Ovary (tissue), 3 donors: ENCODE measurements around the gene PNPLA5.

Experiments
- EP300 ChIP-seq: sonication (generic); formaldehyde crosslinking; IDR thresholded peaks from one replicate; pipeline ENCODE4 v1.6.1; 2017; ENCODE audit warnings: antibody characterized with exemption
- TF ChIP-seq, protein P1 (sequence below), 3 donors: fragments of 450-650 bp in 2 of 3; fragments of 200-600 bp in 1 of 3; IDR thresholded peaks; one replicate each; pipeline versions ENCODE4 v1.5.1 to v1.8.0; 2016 to 2022; ENCODE audit warnings: antibody characterized with exemption in 3 of 3, mild to moderate bottlenecking in 1 of 3
- donor health status: DM: no; HTN: no; CAD: no.

DNA sequence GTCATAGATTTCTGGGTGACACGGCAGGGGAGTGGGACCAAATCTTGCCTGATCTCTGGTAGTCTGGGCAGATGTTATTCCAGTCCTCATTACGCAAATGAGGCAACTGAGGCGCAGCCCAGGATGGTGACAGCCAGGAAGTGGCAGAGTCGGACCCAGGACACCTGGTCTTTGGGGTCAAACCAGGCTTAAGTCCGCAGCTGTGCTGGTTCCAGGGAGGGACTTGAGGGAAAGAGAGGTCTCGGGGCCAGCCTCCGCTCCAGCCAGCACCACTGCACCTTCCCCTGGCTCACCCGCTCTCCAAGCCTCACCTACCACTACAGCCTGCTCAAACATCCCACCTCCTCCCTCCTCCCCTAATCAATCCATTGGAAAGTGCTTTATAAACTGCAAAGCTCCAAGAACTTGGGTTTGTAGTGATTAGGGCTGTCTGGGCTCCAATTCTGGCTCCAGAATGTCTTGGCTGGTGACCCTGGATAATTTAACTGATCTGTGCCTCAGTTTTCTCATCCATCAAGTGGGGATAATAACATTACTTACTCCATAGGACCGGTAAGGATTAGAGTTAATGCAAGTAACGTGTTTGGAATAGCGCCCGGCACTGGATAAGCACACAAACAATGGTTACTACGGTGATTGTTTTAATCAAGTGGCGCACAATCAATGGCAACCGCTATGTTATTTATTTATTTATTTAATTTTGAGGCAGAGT, 526 bp upstream of the PNPLA5 start:
- TF ChIP-seq, protein P1, sequence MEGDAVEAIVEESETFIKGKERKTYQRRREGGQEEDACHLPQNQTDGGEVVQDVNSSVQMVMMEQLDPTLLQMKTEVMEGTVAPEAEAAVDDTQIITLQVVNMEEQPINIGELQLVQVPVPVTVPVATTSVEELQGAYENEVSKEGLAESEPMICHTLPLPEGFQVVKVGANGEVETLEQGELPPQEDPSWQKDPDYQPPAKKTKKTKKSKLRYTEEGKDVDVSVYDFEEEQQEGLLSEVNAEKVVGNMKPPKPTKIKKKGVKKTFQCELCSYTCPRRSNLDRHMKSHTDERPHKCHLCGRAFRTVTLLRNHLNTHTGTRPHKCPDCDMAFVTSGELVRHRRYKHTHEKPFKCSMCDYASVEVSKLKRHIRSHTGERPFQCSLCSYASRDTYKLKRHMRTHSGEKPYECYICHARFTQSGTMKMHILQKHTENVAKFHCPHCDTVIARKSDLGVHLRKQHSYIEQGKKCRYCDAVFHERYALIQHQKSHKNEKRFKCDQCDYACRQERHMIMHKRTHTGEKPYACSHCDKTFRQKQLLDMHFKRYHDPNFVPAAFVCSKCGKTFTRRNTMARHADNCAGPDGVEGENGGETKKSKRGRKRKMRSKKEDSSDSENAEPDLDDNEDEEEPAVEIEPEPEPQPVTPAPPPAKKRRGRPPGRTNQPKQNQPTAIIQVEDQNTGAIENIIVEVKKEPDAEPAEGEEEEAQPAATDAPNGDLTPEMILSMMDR (IDR thresholded peaks at IDR 0.05) = no peak
- TF ChIP-seq EP300 = no peak
